Measurements from ENCODE around the gene ETFA.
A peak's percentile ranks its signal among the peaks of the same experiment; 100 is the strongest.

ETFA gene

GRCh38 chr15:76187163-76187562 is 124.1 kb downstream of the ETFA start:
- Mint-ChIP-seq H3K36me3 (ENCODE audit: low read depth) (peaks cover 3% of the 10 kb centered on the region), H3K4me1 (peaks cover 5% of the 10 kb centered on the region), H3K4me3 (no peak overlapping the region), H3K9me3 (no peaks in the 10 kb centered on the region), H3K27me3 (ENCODE audit: low read depth) (peaks cover 84% of the 10 kb centered on the region), H3K27ac (no peak overlapping the region)
- no peak for TF ChIP-seq CTCF (IDR thresholded peaks at IDR 0.05; ENCODE audit: unreplicated experiment in 3 of 3)

GRCh38 chr15:76185716-76186115 is 125.6 kb downstream of the ETFA start:
- Mint-ChIP-seq H3K27ac (no peak overlapping the region), H3K27me3 (ENCODE audit: low read depth) (peaks cover 85% of the 10 kb centered on the region), H3K4me3 (no peak overlapping the region), H3K36me3 (ENCODE audit: low read depth) (peaks cover 1% of the 10 kb centered on the region), H3K9me3 (no peaks in the 10 kb centered on the region), H3K4me1 (peaks cover 3% of the 10 kb centered on the region)
- TF ChIP-seq CTCF (IDR thresholded peaks at IDR 0.05; ENCODE audit: unreplicated experiment in 3 of 3), result peak in 2 of 3 experiments; percentile 30 to 37

- Mint-ChIP-seq H3K27me3 (ENCODE audit: low read depth) (peaks cover 81% of the 10 kb centered on the region), H3K4me3 (no peak overlapping the region), H3K9me3 (no peaks in the 10 kb centered on the region), H3K36me3 (ENCODE audit: low read depth) (no peaks in the 10 kb centered on the region), H3K4me1 (no peaks in the 10 kb centered on the region), H3K27ac (no peak overlapping the region)
- no peak for TF ChIP-seq CTCF (IDR thresholded peaks at IDR 0.05; ENCODE audit: unreplicated experiment in 3 of 3)
Observed at GRCh38 chr15:76184650-76185035, 126.6 kb downstream of the ETFA start.

- Mint-ChIP-seq H3K36me3 (ENCODE audit: low read depth) (no peaks in the 10 kb centered on the region), H3K4me3 (no peak overlapping the region), H3K27me3 (ENCODE audit: low read depth) (peaks cover 81% of the 10 kb centered on the region), H3K4me1 (no peaks in the 10 kb centered on the region), H3K9me3 (no peaks in the 10 kb centered on the region), H3K27ac (peak overlapping the region in 1 of 3 experiments; percentile 33)
- no peak for TF ChIP-seq CTCF (IDR thresholded peaks at IDR 0.05; ENCODE audit: unreplicated experiment in 3 of 3)
Observed at GRCh38 chr15:76183930-76184649, 127.2 kb downstream of the ETFA start.

GRCh38 chr15:76181705-76182107 is 129.6 kb downstream of the ETFA start:
- Mint-ChIP-seq H3K9me3 (no peaks in the 10 kb centered on the region), H3K27me3 (ENCODE audit: low read depth) (peaks cover 80% of the 10 kb centered on the region), H3K4me3 (no peak overlapping the region), H3K36me3 (ENCODE audit: low read depth) (peaks cover 5% of the 10 kb centered on the region), H3K4me1 (peaks cover 15% of the 10 kb centered on the region), H3K27ac (no peak overlapping the region)
- TF ChIP-seq CTCF (IDR thresholded peaks at IDR 0.05; ENCODE audit: unreplicated experiment in 3 of 3), result no peak

- H3K9me3 Mint-ChIP-seq, result no peaks in the 10 kb centered on the region
- H3K27me3 Mint-ChIP-seq (ENCODE audit: low read depth), result peaks cover 71% of the 10 kb centered on the region
- no peak overlapping the region for H3K4me3 Mint-ChIP-seq
- H3K36me3 Mint-ChIP-seq (ENCODE audit: low read depth), result peaks cover 5% of the 10 kb centered on the region
- no peak overlapping the region for H3K27ac Mint-ChIP-seq
- H3K4me1 Mint-ChIP-seq, result peaks cover 15% of the 10 kb centered on the region
- TF ChIP-seq CTCF (IDR thresholded peaks at IDR 0.05; ENCODE audit: unreplicated experiment in 3 of 3), result no peak
Observed at GRCh38 chr15:76180321-76180720, 130.9 kb downstream of the ETFA start.

Measured in nephron (organoid).